NCI-H69 (cell line): ENCODE data around the gene DIP2B.

Source experiments
- DNase-seq: peaks from one replicate; lab custom pipeline; 2025; lab: John Stamatoyannopoulos, UW

The DIP2B gene

GRCh38 chr12:50574601-50575348, 70.0 kb downstream of the DIP2B start:
- no peak for DNase-seq

- DNase-seq = no peak
These were observed 75.0 kb downstream of the DIP2B start for GRCh38 chr12:50579757-50580267.

- DNase-seq = no peak
These were observed 75.7 kb downstream of the DIP2B start for GRCh38 chr12:50580436-50580835.

- DNase-seq = no peak
These were observed 76.7 kb downstream of the DIP2B start for GRCh38 chr12:50581226-50582184.

GRCh38 chr12:50584135-50584534, 79.3 kb downstream of the DIP2B start:
- DNase-seq = no peak

GRCh38 chr12:50589650-50590435, 85.1 kb downstream of the DIP2B start:
- DNase-seq = no peak

- DNase-seq = no peak
These were observed 86.1 kb downstream of the DIP2B start for GRCh38 chr12:50590869-50591268.

GRCh38 chr12:50595667-50596066, 90.9 kb downstream of the DIP2B start:
- no peak for DNase-seq

- peak; percentile 13 for DNase-seq
These were observed 92.7 kb downstream of the DIP2B start for GRCh38 chr12:50597200-50598195.

GRCh38 chr12:50598321-50598862, 93.6 kb downstream of the DIP2B start:
- no peak for DNase-seq

- DNase-seq = no peak
These were observed 94.7 kb downstream of the DIP2B start for GRCh38 chr12:50599366-50600095.

GRCh38 chr12:50600364-50600763, 95.6 kb downstream of the DIP2B start:
- no peak for DNase-seq

GRCh38 chr12:50603817-50604639, 99.2 kb downstream of the DIP2B start:
- DNase-seq = no peak

GRCh38 chr12:50604640-50604920, 99.8 kb downstream of the DIP2B start:
- DNase-seq = no peak

- no peak for DNase-seq
These were observed 102.0 kb downstream of the DIP2B start for GRCh38 chr12:50606675-50607375.

GRCh38 chr12:50609292-50609874, 104.6 kb downstream of the DIP2B start:
- no peak for DNase-seq

GRCh38 chr12:50610171-50610570, 105.4 kb downstream of the DIP2B start:
- DNase-seq = no peak
